HG03139 (cell line): Measurements from ENCODE around the gene VWA2.

Experiments used
- ATAC-seq: cut with Tn5 transposase; IDR thresholded peaks from one replicate; pipeline ENCODE4 v1.9.1; 2021; ENCODE audit not compliant: unreplicated experiment

VWA2 gene

GRCh38 chr10:114239117-114239993 is at the start of gene VWA2:
TSS of gene VWA2 (plus strand) at chr10:114239254. CDS start at chr10:114248714, 9,460 bp downstream.
- no peak for ATAC-seq

GRCh38 chr10:114189700-114190099 is 49.4 kb upstream of the VWA2 start:
- no peak for ATAC-seq

GRCh38 chr10:114195079-114195478 is 44.0 kb upstream of the VWA2 start:
- ATAC-seq = peak; percentile 93

- ATAC-seq = no peak
These were observed 39.8 kb upstream of the VWA2 start for GRCh38 chr10:114199239-114199638.

- no peak for ATAC-seq
These were observed 36.2 kb upstream of the VWA2 start for GRCh38 chr10:114202812-114203211.

GRCh38 chr10:114206902-114207301 is 32.2 kb upstream of the VWA2 start:
- ATAC-seq = no peak

GRCh38 chr10:114207349-114207748 is 31.7 kb upstream of the VWA2 start:
- no peak for ATAC-seq

- no peak for ATAC-seq
These were observed 30.7 kb upstream of the VWA2 start for GRCh38 chr10:114208351-114208750.

GRCh38 chr10:114212153-114212552 is 26.9 kb upstream of the VWA2 start:
- no peak for ATAC-seq

- ATAC-seq = no peak
These were observed 24.0 kb upstream of the VWA2 start for GRCh38 chr10:114215033-114215432.

GRCh38 chr10:114220281-114220680 is 18.8 kb upstream of the VWA2 start:
- ATAC-seq = no peak

GRCh38 chr10:114221235-114221634 is 17.8 kb upstream of the VWA2 start:
- ATAC-seq = no peak

GRCh38 chr10:114223066-114223465 is 16.0 kb upstream of the VWA2 start:
- ATAC-seq = no peak

GRCh38 chr10:114228156-114228555 is 10.9 kb upstream of the VWA2 start:
- no peak for ATAC-seq

- ATAC-seq = no peak
These were observed 6.4 kb upstream of the VWA2 start for GRCh38 chr10:114232561-114233176.

GRCh38 chr10:114233482-114233881 is 5.6 kb upstream of the VWA2 start:
- no peak for ATAC-seq

GRCh38 chr10:114234132-114234531 is 4.9 kb upstream of the VWA2 start:
- no peak for ATAC-seq

GRCh38 chr10:114239994-114240345 is 916 bp downstream of the VWA2 start:
- ATAC-seq = no peak

GRCh38 chr10:114242235-114242634 is 3.2 kb downstream of the VWA2 start:
- no peak for ATAC-seq

- ATAC-seq = no peak
These were observed 4.6 kb downstream of the VWA2 start for GRCh38 chr10:114243661-114244060.

- no peak for ATAC-seq
These were observed 5.1 kb downstream of the VWA2 start for GRCh38 chr10:114244126-114244525.

- ATAC-seq = no peak
These were observed 6.2 kb downstream of the VWA2 start for GRCh38 chr10:114245121-114245791.
